Urinary bladder (tissue), 4 donors: Measurements from ENCODE around the gene ZSCAN30. TPM values are rescaled to one million over a fixed set of nuclear protein-coding genes. Genes with fewer than 3 reads are reported as not detected.
A peak's percentile ranks its signal among the peaks of the same experiment; 100 is the strongest.

Source experiments
- DNase-seq: peaks from one replicate; pipeline ENCODE4 v3.0.0-alpha.2; 2015; ENCODE audit errors: extremely low spot score
- H3K27ac ChIP-seq: one replicate; pipeline ENCODE4 v1.5.1; 2013; ENCODE audit warnings: low read depth, mild to moderate bottlenecking, moderate library complexity
- H3K36me3 ChIP-seq: one replicate; pipeline ENCODE4 v1.6.1; 2013; ENCODE audit warnings: mild to moderate bottlenecking, moderate library complexity; ENCODE audit not compliant: insufficient read depth
- H3K4me1 ChIP-seq: one replicate; pipeline ENCODE4 v1.6.1; 2013; ENCODE audit warnings: mild to moderate bottlenecking, moderate library complexity; ENCODE audit not compliant: insufficient read depth
- H3K4me3 ChIP-seq: one replicate; pipeline ENCODE4 v1.5.1; 2013; ENCODE audit warnings: low read depth, low read length
- WGBS: extraction: QIAGEN DNeasy Blood & Tissue Kit; methylation state at CpG from one replicate; pipeline ENCODE4 v1.1.7; 2013; 5-methylcytosine and 5-hydroxymethylcytosine counted together
- polyA plus RNA-seq: library from polyadenylated mRNA; stranded (reverse); fragments of 200-250 nt; gene quantifications from one replicate; pipeline ENCODE4 v1.2.3, GENCODE V29; 2013
- total RNA-seq: library from RNA; depleted of rRNA; stranded (reverse); fragments of >200 nt; gene quantifications from one replicate; pipeline ENCODE4 v1.2.3, GENCODE V29; 2014
- donor health status: healthy with polysubstance abuse.
- donor health status: healthy.

ZSCAN30 gene
- total and polyA plus RNA-seq, 2 donors: 9.1 to 23.2 TPM

DNA sequence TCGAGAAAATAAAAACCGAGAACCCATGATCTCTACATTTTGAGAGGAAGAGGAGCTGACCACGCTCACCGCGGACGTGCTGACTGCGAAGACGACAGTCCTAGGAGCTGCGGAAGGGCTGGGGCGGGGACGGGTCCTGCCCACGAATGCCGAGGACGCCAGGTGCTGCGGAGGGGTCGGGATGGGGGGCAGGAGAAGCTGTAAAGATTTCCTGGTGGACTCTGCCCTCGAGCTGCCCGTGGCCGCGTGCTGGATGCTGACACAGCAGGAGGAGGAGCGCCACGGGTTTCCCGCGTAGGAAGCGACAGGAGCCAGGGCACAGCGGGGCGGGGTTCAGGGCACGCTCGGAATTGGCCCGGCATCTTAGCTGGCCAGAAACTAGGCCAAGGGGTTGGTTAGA lies 22.2 kb downstream of the ZSCAN30 start:
- H3K4me1 ChIP-seq: no peaks in the 10 kb centered on the region
- 40% methylated on average over 30 of the region's 30 CpGs for WGBS
- H3K27ac ChIP-seq: no peak overlapping the region
- peak overlapping the region; percentile 66 for H3K4me3 ChIP-seq
- no peaks in the 10 kb centered on the region for H3K36me3 ChIP-seq
- DNase-seq: no peak

- Histone ChIP-seq H3K36me3 (peaks cover 3% of the 10 kb centered on the region), H3K27ac (peak overlapping the region; percentile 77), H3K4me1 (no peaks in the 10 kb centered on the region), H3K4me3 (peak overlapping the region; percentile 66)
- peak; percentile 60 for DNase-seq
- 3% methylated on average over 48 of the region's 48 CpGs for WGBS
Measured at GRCh38 chr18:35267161-35267651, 22.8 kb downstream of the ZSCAN30 start.

DNA sequence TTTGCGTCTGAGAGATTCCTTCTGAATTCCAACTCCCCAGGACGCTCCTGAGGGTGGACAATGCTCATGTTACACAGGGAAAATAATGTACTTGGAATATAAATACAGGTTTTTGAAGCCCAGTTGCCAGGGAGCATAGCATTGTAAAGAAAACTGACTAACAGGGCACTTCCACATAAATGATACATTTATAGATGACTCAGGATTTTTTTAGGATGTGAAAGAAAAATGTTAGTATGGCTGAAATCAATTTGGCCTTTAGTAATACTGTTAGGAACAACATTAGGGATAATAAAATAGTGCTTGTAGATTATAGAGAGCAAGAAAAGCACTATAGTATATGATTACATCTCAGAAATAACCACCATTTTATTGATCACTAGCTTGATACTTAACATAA lies 25.6 kb downstream of the ZSCAN30 start:
- H3K4me1 ChIP-seq: no peaks in the 10 kb centered on the region
- peaks cover 3% of the 10 kb centered on the region for H3K36me3 ChIP-seq
- H3K4me3 ChIP-seq: no peak overlapping the region
- 90% methylated on average over 2 of the region's 2 CpGs for WGBS
- no peak for DNase-seq
- no peak overlapping the region for H3K27ac ChIP-seq

DNA sequence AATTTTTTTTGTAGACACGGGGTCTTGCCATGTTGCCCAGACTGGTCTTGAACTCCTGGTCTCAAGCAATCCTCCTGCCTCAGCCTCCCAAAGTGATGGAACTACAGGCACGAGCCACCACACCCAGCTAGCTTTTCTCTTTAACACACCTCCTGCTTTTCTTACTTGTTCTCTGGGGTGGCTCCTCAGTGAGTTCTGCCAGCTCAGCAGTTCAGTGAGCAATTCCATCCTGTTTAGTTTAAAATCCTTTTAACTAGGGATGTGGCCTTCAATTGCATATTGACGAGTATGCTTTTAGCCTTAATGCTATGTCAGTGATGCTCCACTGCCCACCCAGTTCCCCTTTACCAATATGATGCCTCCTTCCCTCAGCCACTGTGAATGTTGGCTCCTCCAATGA lies 33.1 kb downstream of the ZSCAN30 start:
- Histone ChIP-seq H3K4me1 (no peaks in the 10 kb centered on the region), H3K36me3 (peaks cover 2% of the 10 kb centered on the region)
- 95% methylated on average over 3 of the region's 3 CpGs for WGBS

DNA sequence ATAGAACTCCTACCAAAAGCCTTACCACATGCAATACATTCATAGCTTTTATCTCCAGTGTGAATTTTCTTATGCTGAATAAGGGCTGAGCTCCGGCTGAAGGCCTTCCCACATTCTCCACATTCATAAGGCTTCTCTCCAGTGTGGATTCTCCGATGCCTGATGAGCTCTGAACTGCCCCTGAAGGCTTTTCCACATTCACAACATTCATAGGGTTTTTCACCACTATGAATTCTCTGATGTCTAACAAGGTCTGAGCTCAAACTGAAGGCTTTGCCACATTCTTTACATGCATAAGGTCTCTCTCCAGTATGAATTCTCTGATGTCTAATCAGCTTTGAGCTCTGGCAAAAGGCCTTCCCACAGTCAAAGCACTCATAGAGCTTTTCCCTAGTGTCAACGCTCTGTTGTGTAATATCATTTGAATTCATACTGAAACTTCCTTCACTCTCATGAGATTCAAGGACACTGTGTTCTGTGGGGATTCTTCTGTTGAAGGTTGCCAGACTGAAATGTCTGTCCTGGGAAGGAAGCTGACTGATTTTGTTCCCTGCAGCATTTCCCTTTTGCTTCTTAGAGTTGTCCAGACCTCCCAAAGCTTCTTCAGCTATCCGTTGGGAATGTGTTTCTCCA lies 36.3 kb downstream of the ZSCAN30 start:
- H3K27ac ChIP-seq: no peak overlapping the region
- peaks cover 2% of the 10 kb centered on the region for H3K36me3 ChIP-seq
- no peak for DNase-seq
- H3K4me1 ChIP-seq: no peaks in the 10 kb centered on the region
- WGBS: 93% methylated on average over 4 of the region's 4 CpGs
- H3K4me3 ChIP-seq: no peak overlapping the region

More for the DNA sequence above, 33.1 kb downstream of the ZSCAN30 start:
- H3K4me3 ChIP-seq: no peak overlapping the region
- DNase-seq: no peak
- H3K27ac ChIP-seq: no peak overlapping the region

DNA sequence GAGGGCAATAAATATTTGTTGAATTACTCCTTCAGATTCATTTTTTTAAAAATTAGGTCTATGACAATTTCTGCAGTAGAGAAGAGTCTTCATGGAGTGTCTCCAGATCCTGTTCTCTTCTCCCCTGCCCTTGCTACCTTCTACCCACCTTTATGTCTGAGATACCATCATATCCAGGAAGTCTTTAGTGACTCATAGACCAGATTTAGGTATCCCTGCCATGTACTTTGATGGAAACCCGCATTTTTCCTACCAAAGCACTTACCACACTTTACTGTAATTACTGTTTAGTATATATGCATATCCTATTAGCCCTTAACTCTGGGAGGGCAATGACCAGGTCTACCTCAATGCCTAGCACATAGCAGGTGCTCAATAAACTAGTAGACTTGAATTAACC lies 37.6 kb downstream of the ZSCAN30 start:
- Histone ChIP-seq H3K4me3 (no peak overlapping the region), H3K4me1 (no peaks in the 10 kb centered on the region), H3K36me3 (peaks cover 2% of the 10 kb centered on the region), H3K27ac (no peak overlapping the region)
- no peak for DNase-seq
- 99% methylated on average over 1 of the region's 1 CpG for WGBS

- Histone ChIP-seq H3K4me1 (no peaks in the 10 kb centered on the region), H3K36me3 (peaks cover 2% of the 10 kb centered on the region), H3K27ac (no peak overlapping the region), H3K4me3 (no peak overlapping the region)
- no peak for DNase-seq
- 96% methylated on average over 6 of the region's 6 CpGs for WGBS
Measured at GRCh38 chr18:35248429-35248828, 41.6 kb downstream of the ZSCAN30 start.

DNA sequence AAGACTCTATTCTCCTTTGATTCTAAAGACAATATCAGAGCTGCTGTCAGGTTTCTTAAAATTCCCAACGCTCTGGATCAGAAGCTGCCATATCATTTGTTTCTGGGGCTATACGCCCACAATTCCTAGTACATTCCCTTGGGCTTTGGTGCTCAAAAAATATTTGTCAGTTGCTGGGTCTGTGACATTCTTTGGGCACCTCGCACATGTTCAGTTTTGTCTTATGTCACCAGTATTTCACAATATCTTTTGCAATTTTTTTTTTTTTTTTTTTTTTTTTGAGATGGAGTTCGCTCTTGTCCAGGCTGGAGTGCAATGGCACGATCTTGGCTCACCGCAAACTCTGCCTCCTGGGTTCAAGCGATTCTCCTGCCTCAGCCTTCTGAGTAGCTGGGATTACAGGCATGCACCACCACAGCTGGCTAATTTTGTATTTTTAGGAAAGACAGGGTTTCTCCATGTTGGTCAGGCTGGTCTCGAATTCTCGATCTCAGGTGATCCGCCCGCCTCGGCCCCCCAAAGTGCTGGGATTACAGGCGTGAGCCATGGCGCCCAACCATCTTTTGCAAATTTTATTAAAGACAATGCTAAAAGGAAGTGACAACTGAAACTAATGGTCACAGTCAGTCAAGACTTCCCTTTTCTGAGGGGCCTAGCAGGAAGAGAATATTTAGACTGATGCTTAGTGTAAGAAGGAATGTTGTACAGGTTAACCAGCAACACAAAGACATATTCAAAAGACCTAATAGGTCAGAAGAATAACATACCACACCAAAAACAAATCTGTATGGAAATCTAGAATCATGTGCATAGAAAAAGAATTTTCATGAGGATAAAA lies 42.4 kb downstream of the ZSCAN30 start:
- Histone ChIP-seq H3K4me3 (no peak overlapping the region), H3K4me1 (no peaks in the 10 kb centered on the region), H3K27ac (no peak overlapping the region), H3K36me3 (peaks cover 5% of the 10 kb centered on the region)
- WGBS: 95% methylated on average over 14 of the region's 14 CpGs
- DNase-seq: no peak

DNA sequence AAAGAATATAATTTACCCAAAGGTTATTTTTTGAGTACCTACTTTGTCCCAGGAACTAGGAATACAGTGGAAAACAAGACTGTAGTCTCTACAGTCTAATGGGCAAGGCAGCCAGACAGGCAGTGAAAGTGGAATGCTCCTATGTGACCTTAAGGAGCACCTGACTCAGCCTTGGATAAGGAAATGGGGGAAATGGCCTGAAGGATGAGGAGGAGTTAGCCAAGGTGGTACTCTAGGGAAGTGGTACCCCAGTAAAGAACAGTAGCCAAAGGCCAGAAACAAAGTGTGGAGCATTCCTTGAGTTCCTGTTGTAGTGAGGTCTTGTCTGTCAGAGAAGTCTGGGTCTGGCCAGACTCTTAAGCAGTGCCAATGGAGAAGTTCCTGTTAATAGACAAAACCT lies 43.2 kb downstream of the ZSCAN30 start:
- no peaks in the 10 kb centered on the region for H3K4me1 ChIP-seq
- H3K36me3 ChIP-seq: peaks cover 7% of the 10 kb centered on the region
- DNase-seq: no peak
- H3K4me3 ChIP-seq: no peak overlapping the region
- H3K27ac ChIP-seq: no peak overlapping the region

DNA sequence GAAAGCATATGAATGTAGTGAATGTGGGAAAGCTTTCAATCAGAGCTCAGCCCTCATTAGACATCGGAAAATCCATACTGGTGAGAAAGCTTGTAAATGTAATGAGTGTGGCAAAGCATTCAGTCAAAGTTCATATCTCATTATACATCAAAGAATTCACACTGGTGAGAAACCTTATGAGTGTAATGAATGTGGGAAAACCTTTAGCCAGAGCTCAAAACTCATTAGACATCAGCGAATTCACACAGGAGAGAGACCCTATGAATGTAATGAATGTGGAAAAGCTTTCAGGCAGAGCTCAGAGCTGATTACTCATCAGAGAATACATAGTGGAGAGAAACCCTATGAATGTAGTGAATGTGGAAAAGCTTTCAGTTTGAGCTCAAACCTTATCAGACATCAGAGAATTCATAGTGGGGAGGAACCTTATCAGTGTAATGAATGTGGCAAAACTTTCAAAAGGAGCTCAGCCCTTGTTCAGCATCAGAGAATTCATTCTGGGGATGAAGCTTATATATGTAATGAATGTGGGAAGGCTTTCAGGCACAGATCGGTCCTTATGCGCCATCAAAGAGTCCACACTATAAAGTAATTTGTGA lies 44.2 kb downstream of the ZSCAN30 start:
- Histone ChIP-seq H3K27ac (no peak overlapping the region), H3K4me3 (no peak overlapping the region), H3K4me1 (no peaks in the 10 kb centered on the region), H3K36me3 (peaks cover 7% of the 10 kb centered on the region)
- 96% methylated on average over 4 of the region's 4 CpGs for WGBS
- DNase-seq: no peak

- 98% methylated on average over 4 of the region's 4 CpGs for WGBS
- Histone ChIP-seq H3K4me1 (no peaks in the 10 kb centered on the region), H3K27ac (no peak overlapping the region), H3K4me3 (no peak overlapping the region), H3K36me3 (peaks cover 7% of the 10 kb centered on the region)
- no peak for DNase-seq
Measured at GRCh38 chr18:35244671-35245070, 45.4 kb downstream of the ZSCAN30 start.

- peaks cover 7% of the 10 kb centered on the region for H3K36me3 ChIP-seq
- no peaks in the 10 kb centered on the region for H3K4me1 ChIP-seq
- no peak overlapping the region for H3K27ac ChIP-seq
- DNase-seq: no peak
- WGBS: 82% methylated on average over 6 of the region's 6 CpGs
- no peak overlapping the region for H3K4me3 ChIP-seq
Measured at GRCh38 chr18:35242426-35242825, 47.6 kb downstream of the ZSCAN30 start.

GRCh38 chr18:35241448-35241804 lies 48.6 kb downstream of the ZSCAN30 start:
- Histone ChIP-seq H3K4me3 (peak overlapping the region; percentile 76), H3K27ac (peak overlapping the region; percentile 99), H3K4me1 (no peaks in the 10 kb centered on the region), H3K36me3 (peaks cover 7% of the 10 kb centered on the region)
- WGBS: under 1% methylated on average over 5 of the region's 5 CpGs
- DNase-seq: no peak
